HT1080 (cell line): ENCODE results near the gene SLC19A2. TPM values are rescaled to one million over a fixed set of nuclear protein-coding genes. Genes with fewer than 3 reads are reported as not detected.
"Not testable (repeated sequence)": the region's sequence is repeated elsewhere in the genome, so short reads cannot be mapped to it uniquely, and the experiment has no call there.

Source experiments
- DNase-seq: peaks from one replicate; pipeline ENCODE4 v3.0.0-alpha.2; 2015; ENCODE audit warnings: low read depth
- total RNA-seq: library from RNA; depleted of rRNA; stranded (reverse); fragments of >200 nt; shearing (Covaris generic); gene quantifications from 2 replicates; pipeline ENCODE4 v1.2.3, GENCODE V29; 2014

The SLC19A2 gene
- total RNA-seq, 1 experiment from 2014 or later: 7.2 TPM

- DNase-seq: no peak
Measured at GRCh38 chr1:169510060-169510459, 24.3 kb upstream of the SLC19A2 start.

- DNase-seq: no peak
Measured at GRCh38 chr1:169509354-169509753, 23.6 kb upstream of the SLC19A2 start.

- DNase-seq: no peak
Measured at GRCh38 chr1:169508432-169509338, 22.9 kb upstream of the SLC19A2 start.

- DNase-seq: no peak
Measured at GRCh38 chr1:169507413-169507812, 21.7 kb upstream of the SLC19A2 start.

- not testable (repeated sequence) for DNase-seq
Measured at GRCh38 chr1:169503601-169504000, 17.9 kb upstream of the SLC19A2 start.

- no peak for DNase-seq
Measured at GRCh38 chr1:169499807-169500206, 14.1 kb upstream of the SLC19A2 start.

GRCh38 chr1:169497317-169497716 is 11.6 kb upstream of the SLC19A2 start:
- DNase-seq: no peak

GRCh38 chr1:169495916-169496315 is 10.2 kb upstream of the SLC19A2 start:
- DNase-seq: no peak

- peak; percentile 18 for DNase-seq
Measured at GRCh38 chr1:169495046-169495775, 9.5 kb upstream of the SLC19A2 start.

GRCh38 chr1:169494343-169494742 is 8.6 kb upstream of the SLC19A2 start:
- no peak for DNase-seq

GRCh38 chr1:169493251-169493650 is 7.5 kb upstream of the SLC19A2 start:
- DNase-seq: no peak

- no peak for DNase-seq
Measured at GRCh38 chr1:169491845-169492281, 6.1 kb upstream of the SLC19A2 start.

GRCh38 chr1:169488157-169488556 is 2.4 kb upstream of the SLC19A2 start:
- DNase-seq: no peak

- DNase-seq: no peak
Measured at GRCh38 chr1:169487561-169487960, 1.8 kb upstream of the SLC19A2 start.

- no peak for DNase-seq
Measured at GRCh38 chr1:169487133-169487532, 1.4 kb upstream of the SLC19A2 start.

GRCh38 chr1:169486281-169487051 is 722 bp upstream of the SLC19A2 start:
- no peak for DNase-seq

- no peak for DNase-seq
Measured at GRCh38 chr1:169484683-169485430, 887 bp downstream of the SLC19A2 start.

GRCh38 chr1:169484101-169484500 is 1.6 kb downstream of the SLC19A2 start:
- DNase-seq: no peak

- DNase-seq: no peak
Measured at GRCh38 chr1:169483500-169483966, 2.2 kb downstream of the SLC19A2 start.

- no peak for DNase-seq
Measured at GRCh38 chr1:169479363-169480066, 6.2 kb downstream of the SLC19A2 start.
